SK-N-MC (cell line): Measurements from ENCODE around the gene CDC25B.

Experiments used
- DNase-seq: peaks from one replicate; pipeline ENCODE4 v3.0.0-alpha.2; 2011; ENCODE audit warnings: low read depth, low spot score
- H3K27ac ChIP-seq: fragments of 200-600 bp; sonication (generic); 2 replicates; pipeline ENCODE4 v1.5.1; 2016; ENCODE audit warnings: mixed run types
- H3K36me3 ChIP-seq: fragments of 200-600 bp; sonication (generic); 2 replicates; pipeline ENCODE4 v1.6.1; 2017; ENCODE audit warnings: antibody characterized with exemption, low read length, mixed read lengths; ENCODE audit not compliant: insufficient read depth
- H3K4me3 ChIP-seq: fragments of 200-600 bp; sonication (generic); 2 replicates; pipeline ENCODE4 v1.5.1; 2016
- H3K9ac ChIP-seq: fragments of 200-600 bp; sonication (generic); 2 replicates; pipeline ENCODE4 v1.8.0; 2017; ENCODE audit warnings: mixed run types, mixed read lengths; ENCODE audit not compliant: insufficient read length
- H3K9me3 ChIP-seq: fragments of 200-600 bp; sonication (generic); 2 replicates; pipeline ENCODE4 v1.6.1; 2017; ENCODE audit warnings: low read depth, mild to moderate bottlenecking, antibody characterized with exemption, low read length, moderate library complexity, mixed read lengths
- EZH2 ChIP-seq: fragments of 200-600 bp; sonication (generic); IDR thresholded peaks from one replicate; pipeline ENCODE4 v1.6.1; 2017; ENCODE audit warnings: antibody characterized with exemption
- FOXP2 ChIP-seq: optimal IDR thresholded peaks from 2 replicates; pipeline ENCODE3; 2011; ENCODE audit warnings: mild to moderate bottlenecking, moderate library complexity; ENCODE audit not compliant: insufficient read depth; ENCODE audit errors: extremely low read length, control extremely low read depth
- POLR2AphosphoS5 ChIP-seq: IDR thresholded peaks from 2 replicates; pipeline ENCODE4 v1.6.1; 2012; ENCODE audit warnings: mild to moderate bottlenecking, low read depth, low read length, borderline replicate concordance

CDC25B gene

DNA sequence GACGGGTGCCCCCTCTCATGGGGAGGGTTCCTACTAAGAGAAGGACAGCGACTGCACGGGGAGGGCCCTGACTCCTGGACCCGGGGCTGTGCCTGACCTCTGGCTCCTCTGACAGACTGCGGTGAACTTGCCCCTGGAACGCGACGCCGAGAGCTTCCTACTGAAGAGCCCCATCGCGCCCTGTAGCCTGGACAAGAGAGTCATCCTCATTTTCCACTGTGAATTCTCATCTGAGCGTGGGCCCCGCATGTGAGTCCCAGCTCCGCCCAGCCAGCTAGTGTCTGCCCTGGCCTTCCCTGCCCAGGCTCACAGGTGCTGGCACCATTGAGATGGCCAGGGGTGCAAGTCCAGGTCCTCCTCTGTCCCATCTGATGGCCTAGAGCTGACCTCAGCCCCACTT lies 7.2 kb downstream of the CDC25B start:
- Histone ChIP-seq H3K4me3 (no peak overlapping the region), H3K27ac (no peak overlapping the region), H3K9ac (no peak overlapping the region), H3K36me3 (peaks cover 79% of the 10 kb centered on the region), H3K9me3 (no peaks in the 10 kb centered on the region)
- DNase-seq = no peak
- TF ChIP-seq POLR2AphosphoS5 = no peak
- no peak for TF ChIP-seq EZH2
- no peak for TF ChIP-seq FOXP2

DNA sequence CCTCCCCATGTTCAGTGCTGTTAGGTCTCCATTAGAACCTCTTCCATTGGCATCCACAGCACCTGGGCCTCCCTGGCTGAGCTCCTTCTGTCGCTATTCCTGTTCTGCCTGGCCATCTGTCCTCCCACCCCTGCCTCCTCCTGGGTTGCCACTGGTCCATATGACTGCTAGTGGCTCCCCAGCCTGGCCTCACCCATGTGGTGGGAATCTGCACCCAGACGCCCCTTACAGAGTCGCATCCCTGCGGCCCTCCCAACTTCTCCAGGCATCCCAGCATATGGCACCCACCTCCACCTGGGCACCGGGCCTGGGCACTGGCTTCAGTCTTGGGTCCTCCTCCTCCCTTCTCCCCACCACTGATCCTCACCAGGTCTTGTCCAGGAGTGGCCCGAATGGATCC lies 7.7 kb downstream of the CDC25B start:
- TF ChIP-seq POLR2AphosphoS5 (no peak), EZH2 (no peak), FOXP2 (no peak)
- peak overlapping the region; percentile 50 for H3K27ac ChIP-seq
- no peak overlapping the region for H3K9ac ChIP-seq
- H3K36me3 ChIP-seq = peaks cover 74% of the 10 kb centered on the region
- H3K9me3 ChIP-seq = no peaks in the 10 kb centered on the region
- DNase-seq = no peak
- no peak overlapping the region for H3K4me3 ChIP-seq

- TF ChIP-seq POLR2AphosphoS5 (no peak), FOXP2 (no peak), EZH2 (no peak)
- no peak for DNase-seq
- Histone ChIP-seq H3K27ac (peak overlapping the region; percentile 50), H3K9ac (no peak overlapping the region), H3K4me3 (no peak overlapping the region), H3K9me3 (no peaks in the 10 kb centered on the region), H3K36me3 (peaks cover 70% of the 10 kb centered on the region)
Observed at GRCh38 chr20:3804254-3804751, 8.2 kb downstream of the CDC25B start.

DNA sequence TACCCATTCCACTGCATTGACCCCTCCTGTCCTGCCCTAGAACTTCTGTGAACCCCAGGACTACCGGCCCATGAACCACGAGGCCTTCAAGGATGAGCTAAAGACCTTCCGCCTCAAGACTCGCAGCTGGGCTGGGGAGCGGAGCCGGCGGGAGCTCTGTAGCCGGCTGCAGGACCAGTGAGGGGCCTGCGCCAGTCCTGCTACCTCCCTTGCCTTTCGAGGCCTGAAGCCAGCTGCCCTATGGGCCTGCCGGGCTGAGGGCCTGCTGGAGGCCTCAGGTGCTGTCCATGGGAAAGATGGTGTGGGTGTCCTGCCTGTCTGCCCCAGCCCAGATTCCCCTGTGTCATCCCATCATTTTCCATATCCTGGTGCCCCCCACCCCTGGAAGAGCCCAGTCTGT lies 8.7 kb downstream of the CDC25B start:
- TF ChIP-seq FOXP2 = no peak
- no peak for TF ChIP-seq POLR2AphosphoS5
- TF ChIP-seq EZH2 = no peak
- Histone ChIP-seq H3K9me3 (no peaks in the 10 kb centered on the region), H3K36me3 (peaks cover 67% of the 10 kb centered on the region), H3K27ac (peak overlapping the region; percentile 100), H3K9ac (no peak overlapping the region), H3K4me3 (no peak overlapping the region)
- no peak for DNase-seq

- Histone ChIP-seq H3K9ac (peak overlapping the region; percentile 71), H3K4me3 (peak overlapping the region; percentile 73), H3K9me3 (no peaks in the 10 kb centered on the region), H3K27ac (peak overlapping the region; percentile 100), H3K36me3 (peaks cover 29% of the 10 kb centered on the region)
- no peak for DNase-seq
- TF ChIP-seq FOXP2 = no peak
- TF ChIP-seq POLR2AphosphoS5 = no peak
- TF ChIP-seq EZH2 = no peak
Observed at GRCh38 chr20:3808544-3808943, 12.4 kb downstream of the CDC25B start.

GRCh38 chr20:3811467-3812258 lies 15.6 kb downstream of the CDC25B start:
- peak overlapping the region; percentile 77 for H3K4me3 ChIP-seq
- no peaks in the 10 kb centered on the region for H3K9me3 ChIP-seq
- DNase-seq = peak; percentile 94
- H3K27ac ChIP-seq = peak overlapping the region; percentile 100
- TF ChIP-seq POLR2AphosphoS5 = peak; percentile 85
- TF ChIP-seq EZH2 = no peak
- H3K36me3 ChIP-seq = no peaks in the 10 kb centered on the region
- H3K9ac ChIP-seq = peak overlapping the region; percentile 77

- Histone ChIP-seq H3K9ac (peak overlapping the region; percentile 55), H3K4me3 (peak overlapping the region; percentile 77), H3K27ac (peak overlapping the region; percentile 100), H3K36me3 (no peaks in the 10 kb centered on the region), H3K9me3 (no peaks in the 10 kb centered on the region)
- no peak for TF ChIP-seq EZH2
- no peak for TF ChIP-seq POLR2AphosphoS5
- TF ChIP-seq FOXP2 = no peak
- no peak for DNase-seq
Observed at GRCh38 chr20:3812259-3812681, 16.2 kb downstream of the CDC25B start.

DNA sequence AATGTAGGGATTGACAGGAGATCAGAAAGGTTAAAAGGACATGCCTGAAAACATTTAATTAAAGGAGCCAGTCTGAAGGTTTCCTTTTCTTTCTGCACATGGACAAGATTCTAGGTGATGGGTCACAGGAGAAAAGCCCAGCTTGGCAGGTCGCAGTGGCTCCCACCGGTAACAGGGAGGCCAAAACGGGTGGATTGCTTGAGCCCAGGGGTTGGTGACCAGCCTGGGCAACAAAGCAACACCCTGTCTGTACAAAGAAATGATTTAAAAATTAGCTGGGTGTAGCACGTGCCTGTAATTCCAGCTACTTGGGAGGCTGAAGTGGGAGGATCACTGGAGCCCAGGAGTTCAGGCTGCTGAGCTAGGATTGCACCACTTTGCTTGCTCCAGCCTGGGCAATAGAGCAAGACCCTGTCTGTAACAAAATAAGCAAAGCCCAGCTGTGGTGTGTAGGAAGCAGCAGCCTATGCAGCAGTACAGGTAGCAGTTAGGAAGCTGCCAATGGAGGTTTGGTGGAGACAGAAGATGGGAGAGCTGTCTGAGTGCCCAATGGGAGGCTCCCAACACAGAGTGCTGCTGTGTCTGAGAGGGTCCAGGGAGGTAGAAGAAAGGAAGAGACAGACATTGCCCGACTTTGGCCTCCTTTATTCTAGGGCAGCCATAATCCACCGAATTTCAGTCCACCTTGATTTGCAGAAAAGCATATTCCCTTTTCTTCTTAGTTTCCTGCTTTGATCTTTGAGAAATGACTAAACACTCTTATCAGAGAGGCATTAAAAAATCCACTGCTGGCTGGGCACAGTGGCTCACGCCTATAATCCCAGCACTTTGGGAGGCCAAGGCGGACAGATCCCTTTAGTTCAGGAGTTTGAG lies 17.1 kb downstream of the CDC25B start:
- Histone ChIP-seq H3K27ac (peak overlapping the region; percentile 100), H3K4me3 (no peak overlapping the region), H3K9ac (peak overlapping the region; percentile 26), H3K9me3 (no peaks in the 10 kb centered on the region), H3K36me3 (no peaks in the 10 kb centered on the region)
- DNase-seq = no peak
- TF ChIP-seq POLR2AphosphoS5 = no peak
- no peak for TF ChIP-seq FOXP2
- TF ChIP-seq EZH2 = no peak

GRCh38 chr20:3813848-3814581 lies 17.9 kb downstream of the CDC25B start:
- no peak overlapping the region for H3K4me3 ChIP-seq
- TF ChIP-seq EZH2 (no peak), POLR2AphosphoS5 (no peak), FOXP2 (no peak)
- H3K36me3 ChIP-seq = no peaks in the 10 kb centered on the region
- peak overlapping the region; percentile 100 for H3K27ac ChIP-seq
- H3K9me3 ChIP-seq = no peaks in the 10 kb centered on the region
- peak overlapping the region; percentile 26 for H3K9ac ChIP-seq
- no peak for DNase-seq
